Stimulated activated naive B cell treated with anti-CD40 and anti-IgM and Interleukin-4, amounts not matched to agents 10 μg/mL and 1 μg/mL and 100 μg/mL, for 72 hours (primary cell): Measurements from ENCODE around the gene PAK1IP1.

ENCODE experiments used
- ATAC-seq, 2 donors: fragments of 150-1000 bp; cut with Tn5 transposase; replicated peaks; 2 replicates each; pipeline ENCODE4 v1.10.0; 2021; ENCODE audit warnings: moderate library complexity in 1 of 2
- DNase-seq: peaks from one replicate; pipeline ENCODE4 v3.0.0; 2021
- H3K27ac Mint-ChIP-seq: one replicate; pipeline ENCODE4 v1.8.0; 2022; ENCODE audit warnings: mild to moderate bottlenecking, mixed read lengths
- H3K27me3 Mint-ChIP-seq, 2 donors: one replicate each; pipeline ENCODE4 v1.8.0; 2022; ENCODE audit warnings: mixed read lengths in 2 of 2
- H3K36me3 Mint-ChIP-seq, 2 donors: one replicate each; pipeline ENCODE4 v1.8.0; 2022; ENCODE audit warnings: mixed read lengths in 2 of 2, mild to moderate bottlenecking in 1 of 2
- H3K4me1 Mint-ChIP-seq, 2 donors: one replicate each; pipeline ENCODE4 v1.8.0; 2022; ENCODE audit warnings: mixed read lengths in 2 of 2, mild to moderate bottlenecking in 1 of 2
- H3K4me3 Mint-ChIP-seq, 2 donors: one replicate each; pipeline ENCODE4 v1.8.0; 2022; ENCODE audit warnings: mild to moderate bottlenecking in 2 of 2, mixed read lengths in 2 of 2, moderate library complexity in 1 of 2
- H3K9me3 Mint-ChIP-seq, 2 donors: one replicate each; pipeline ENCODE4 v1.8.0; 2022; ENCODE audit warnings: mixed read lengths in 2 of 2, mild to moderate bottlenecking in 1 of 2

The PAK1IP1 gene

GRCh38 chr6:10682355-10682988 lies 12.3 kb upstream of the PAK1IP1 start:
- H3K4me1 Mint-ChIP-seq: peaks cover 8 to 28% of the 10 kb centered on the region in 2 donors
- no peak overlapping the region for H3K4me3 Mint-ChIP-seq
- H3K27me3 Mint-ChIP-seq: peaks cover 5 to 8% of the 10 kb centered on the region in 2 donors
- no peak for ATAC-seq
- H3K36me3 Mint-ChIP-seq: peaks cover 0 to 2% of the 10 kb centered on the region in 2 donors
- DNase-seq: no peak
- no peak overlapping the region for H3K27ac Mint-ChIP-seq
- no peaks in the 10 kb centered on the region for H3K9me3 Mint-ChIP-seq

- H3K27me3 Mint-ChIP-seq: peaks cover 2 to 8% of the 10 kb centered on the region in 2 donors
- peaks cover 0 to 2% of the 10 kb centered on the region in 2 donors for H3K36me3 Mint-ChIP-seq
- H3K4me3 Mint-ChIP-seq: peak overlapping the region; percentile 11 to 66
- H3K9me3 Mint-ChIP-seq: no peaks in the 10 kb centered on the region
- H3K4me1 Mint-ChIP-seq: peaks cover 8 to 28% of the 10 kb centered on the region in 2 donors
- H3K27ac Mint-ChIP-seq: peak overlapping the region; percentile 60
- no peak for DNase-seq
- peak; percentile 41 to 52 for ATAC-seq
Measured at GRCh38 chr6:10684618-10685017, 10.2 kb upstream of the PAK1IP1 start.

- ATAC-seq (peak; percentile 63 to 74), DNase-seq (no peak)
- Mint-ChIP-seq H3K9me3 (no peaks in the 10 kb centered on the region), H3K27me3 (peaks cover 0 to 8% of the 10 kb centered on the region in 2 donors), H3K36me3 (peaks cover 0 to 3% of the 10 kb centered on the region in 2 donors), H3K27ac (no peak overlapping the region), H3K4me3 (peak overlapping the region; percentile 18 to 64), H3K4me1 (peaks cover 8 to 28% of the 10 kb centered on the region in 2 donors)
Measured at GRCh38 chr6:10685092-10685915, 9.5 kb upstream of the PAK1IP1 start.

- H3K4me3 Mint-ChIP-seq: no peak overlapping the region
- no peak overlapping the region for H3K27ac Mint-ChIP-seq
- H3K9me3 Mint-ChIP-seq: no peaks in the 10 kb centered on the region
- peaks cover 0 to 3% of the 10 kb centered on the region in 2 donors for H3K36me3 Mint-ChIP-seq
- H3K4me1 Mint-ChIP-seq: peaks cover 8 to 28% of the 10 kb centered on the region in 2 donors
- H3K27me3 Mint-ChIP-seq: peaks cover 0 to 8% of the 10 kb centered on the region in 2 donors
- ATAC-seq (no peak), DNase-seq (no peak)
Measured at GRCh38 chr6:10686901-10687300, 7.9 kb upstream of the PAK1IP1 start.

GRCh38 chr6:10687582-10687981 lies 7.2 kb upstream of the PAK1IP1 start:
- no peak overlapping the region for H3K4me3 Mint-ChIP-seq
- no peaks in the 10 kb centered on the region for H3K9me3 Mint-ChIP-seq
- peaks cover 0 to 3% of the 10 kb centered on the region in 2 donors for H3K36me3 Mint-ChIP-seq
- H3K4me1 Mint-ChIP-seq: peaks cover 8 to 26% of the 10 kb centered on the region in 2 donors
- no peak overlapping the region for H3K27ac Mint-ChIP-seq
- no peak for ATAC-seq
- peaks cover 0 to 8% of the 10 kb centered on the region in 2 donors for H3K27me3 Mint-ChIP-seq
- no peak for DNase-seq

- DNase-seq (no peak), ATAC-seq (no peak)
- Mint-ChIP-seq H3K36me3 (peaks cover 5 to 12% of the 10 kb centered on the region in 2 donors), H3K27me3 (no peaks in the 10 kb centered on the region), H3K4me1 (peaks cover 8 to 23% of the 10 kb centered on the region in 2 donors), H3K27ac (no peak overlapping the region), H3K9me3 (no peaks in the 10 kb centered on the region), H3K4me3 (no peak overlapping the region)
Measured at GRCh38 chr6:10690651-10691445, 3.9 kb upstream of the PAK1IP1 start.

- DNase-seq (no peak), ATAC-seq (no peak)
- Mint-ChIP-seq H3K9me3 (no peaks in the 10 kb centered on the region), H3K27ac (peak overlapping the region; percentile 34), H3K36me3 (peaks cover 9 to 21% of the 10 kb centered on the region in 2 donors), H3K27me3 (no peaks in the 10 kb centered on the region), H3K4me3 (peak overlapping the region; percentile 89 to 97), H3K4me1 (peaks cover 14 to 34% of the 10 kb centered on the region in 2 donors)
Measured at GRCh38 chr6:10692965-10693538, 1.7 kb upstream of the PAK1IP1 start.

GRCh38 chr6:10695086-10695657 lies 400 bp downstream of the PAK1IP1 start:
- peak overlapping the region; percentile 99 for H3K27ac Mint-ChIP-seq
- no peak for DNase-seq
- H3K27me3 Mint-ChIP-seq: no peaks in the 10 kb centered on the region
- no peak for ATAC-seq
- peaks cover 20 to 47% of the 10 kb centered on the region in 2 donors for H3K4me1 Mint-ChIP-seq
- H3K36me3 Mint-ChIP-seq: peaks cover 19 to 37% of the 10 kb centered on the region in 2 donors
- no peaks in the 10 kb centered on the region for H3K9me3 Mint-ChIP-seq
- peak overlapping the region; percentile 89 to 97 for H3K4me3 Mint-ChIP-seq

- Mint-ChIP-seq H3K4me3 (peak overlapping the region; percentile 32 to 97), H3K9me3 (no peaks in the 10 kb centered on the region), H3K27me3 (no peaks in the 10 kb centered on the region), H3K36me3 (peaks cover 30 to 51% of the 10 kb centered on the region in 2 donors), H3K4me1 (peaks cover 27 to 61% of the 10 kb centered on the region in 2 donors), H3K27ac (no peak overlapping the region)
- ATAC-seq (no peak), DNase-seq (no peak)
Measured at GRCh38 chr6:10696655-10697054, 1.9 kb downstream of the PAK1IP1 start.

- DNase-seq (no peak), ATAC-seq (no peak)
- Mint-ChIP-seq H3K9me3 (no peaks in the 10 kb centered on the region), H3K27ac (peak overlapping the region; percentile 68), H3K4me3 (peak overlapping the region in 1 of 2 donors; percentile 20), H3K4me1 (peaks cover 0 to 1% of the 10 kb centered on the region in 2 donors), H3K36me3 (peaks cover 5 to 14% of the 10 kb centered on the region in 2 donors), H3K27me3 (no peaks in the 10 kb centered on the region)
Measured at GRCh38 chr6:10713962-10714361, 19.2 kb downstream of the PAK1IP1 start.

GRCh38 chr6:10719296-10719963 lies 24.7 kb downstream of the PAK1IP1 start:
- Mint-ChIP-seq H3K4me3 (peak overlapping the region; percentile 87 to 94), H3K36me3 (peaks cover 8% of the 10 kb centered on the region in 2 donors), H3K27ac (peak overlapping the region; percentile 75), H3K4me1 (peaks cover 18 to 28% of the 10 kb centered on the region in 2 donors), H3K27me3 (no peaks in the 10 kb centered on the region), H3K9me3 (peaks cover 0 to 4% of the 10 kb centered on the region in 2 donors)
- peak; percentile 46 for DNase-seq
- peak in 1 of 2 donors; percentile 15 for ATAC-seq

GRCh38 chr6:10719964-10720264 lies 25.1 kb downstream of the PAK1IP1 start:
- Mint-ChIP-seq H3K36me3 (peaks cover 8% of the 10 kb centered on the region in 2 donors), H3K4me1 (peaks cover 18 to 28% of the 10 kb centered on the region in 2 donors), H3K4me3 (peak overlapping the region; percentile 87 to 94), H3K9me3 (peaks cover 0 to 4% of the 10 kb centered on the region in 2 donors), H3K27ac (peak overlapping the region; percentile 89), H3K27me3 (no peaks in the 10 kb centered on the region)
- ATAC-seq (no peak), DNase-seq (no peak)

GRCh38 chr6:10720265-10720959 lies 25.6 kb downstream of the PAK1IP1 start:
- ATAC-seq (peak; percentile 37 to 51), DNase-seq (peak; percentile 59)
- Mint-ChIP-seq H3K9me3 (peaks cover 0 to 4% of the 10 kb centered on the region in 2 donors), H3K27ac (peak overlapping the region; percentile 89), H3K36me3 (peaks cover 8 to 11% of the 10 kb centered on the region in 2 donors), H3K27me3 (no peaks in the 10 kb centered on the region), H3K4me3 (peak overlapping the region; percentile 87 to 94), H3K4me1 (peaks cover 18 to 32% of the 10 kb centered on the region in 2 donors)
